Hematopoietic multipotent progenitor cell treated with erythropoietin and hydrocortisone succinate and interleukin-3 and kit ligand, for 17 days (in vitro differentiated cells): Measurements from ENCODE around the gene BRMS1.
A peak's percentile ranks its signal among the peaks of the same experiment; 100 is the strongest.
"Not testable (repeated sequence)": the region's sequence is repeated elsewhere in the genome, so short reads cannot be mapped to it uniquely, and the experiment has no call there.

Experiments
- DNase-seq: peaks from one replicate; pipeline ENCODE4 v3.0.0-alpha.2; 2015; ENCODE audit warnings: low spot score

BRMS1 gene

DNA sequence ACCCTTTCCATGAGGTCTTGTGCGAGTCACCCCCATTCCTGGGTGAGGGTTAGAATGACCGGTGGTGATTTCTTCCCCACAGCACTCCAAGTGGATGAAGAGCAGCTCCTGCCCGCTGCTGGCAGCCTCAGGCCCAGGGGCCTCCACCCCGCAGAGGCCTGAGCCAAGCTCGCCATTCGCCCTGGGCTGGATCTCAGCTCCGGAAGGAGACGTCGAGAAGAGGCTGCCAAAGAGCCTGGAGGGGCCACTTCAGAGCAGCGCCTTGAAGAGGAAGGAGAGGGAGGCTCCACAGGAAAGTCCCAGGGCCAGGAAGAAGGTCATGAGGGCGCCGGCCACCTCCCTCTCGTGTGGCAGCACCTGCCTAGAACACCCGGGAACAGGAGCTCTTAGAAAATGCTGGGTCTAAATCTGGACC, 18.3 kb upstream of the BRMS1 start:
- DNase-seq: no peak

DNA sequence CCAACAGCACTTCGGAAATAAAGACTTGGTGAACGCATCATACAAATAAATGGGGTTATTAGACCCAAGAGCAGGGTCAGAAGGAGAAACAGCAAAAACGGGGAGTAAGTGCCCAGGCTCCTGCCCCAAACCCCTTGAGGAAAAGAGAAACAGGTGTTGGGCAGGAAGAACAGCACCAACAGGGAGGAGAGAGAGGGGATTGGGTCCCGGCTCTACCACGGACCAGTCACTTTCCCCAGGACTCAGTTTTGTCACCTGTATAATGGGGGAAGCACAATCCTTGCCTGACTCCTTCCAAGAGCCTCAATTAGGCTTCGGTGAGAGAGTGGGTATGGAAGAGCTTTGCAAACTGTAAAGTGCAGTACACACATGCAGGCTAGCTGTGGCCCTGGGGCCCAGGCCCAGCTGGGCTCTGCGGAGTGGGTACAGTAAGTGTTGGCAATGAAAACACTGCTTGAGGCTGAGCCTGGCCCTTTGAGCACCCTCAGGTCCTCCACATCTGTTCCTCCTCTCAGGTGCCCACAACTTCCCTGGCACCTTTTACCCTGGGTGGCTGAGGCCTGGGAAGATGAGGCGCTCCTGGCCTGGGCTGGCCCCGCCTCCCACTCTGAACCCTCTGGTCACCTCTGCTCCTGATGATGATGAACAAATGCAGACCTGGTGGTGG, 17.7 kb upstream of the BRMS1 start:
- no peak for DNase-seq

DNA sequence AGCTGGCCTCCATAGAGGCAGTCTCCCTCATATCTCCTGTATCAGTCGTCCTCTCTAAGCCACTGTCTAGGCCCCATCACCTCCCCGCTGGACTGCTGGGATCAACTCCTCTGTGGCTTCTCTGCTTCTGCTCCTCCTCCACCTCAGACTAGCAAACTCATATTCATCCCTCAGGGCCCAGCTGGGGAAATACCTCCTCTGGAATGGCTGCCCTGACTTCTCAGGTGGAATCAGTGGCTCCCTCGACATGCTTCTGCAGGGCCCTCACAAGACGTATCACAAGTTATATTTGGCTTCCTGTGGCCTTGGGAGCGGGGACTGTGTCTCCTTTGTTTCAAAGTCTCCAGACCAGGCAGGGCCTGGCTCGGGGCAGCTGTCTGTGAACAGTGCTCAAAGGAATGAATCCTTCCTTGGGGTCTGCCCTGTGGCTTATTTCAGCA, 16.6 kb upstream of the BRMS1 start:
- DNase-seq: no peak

DNA sequence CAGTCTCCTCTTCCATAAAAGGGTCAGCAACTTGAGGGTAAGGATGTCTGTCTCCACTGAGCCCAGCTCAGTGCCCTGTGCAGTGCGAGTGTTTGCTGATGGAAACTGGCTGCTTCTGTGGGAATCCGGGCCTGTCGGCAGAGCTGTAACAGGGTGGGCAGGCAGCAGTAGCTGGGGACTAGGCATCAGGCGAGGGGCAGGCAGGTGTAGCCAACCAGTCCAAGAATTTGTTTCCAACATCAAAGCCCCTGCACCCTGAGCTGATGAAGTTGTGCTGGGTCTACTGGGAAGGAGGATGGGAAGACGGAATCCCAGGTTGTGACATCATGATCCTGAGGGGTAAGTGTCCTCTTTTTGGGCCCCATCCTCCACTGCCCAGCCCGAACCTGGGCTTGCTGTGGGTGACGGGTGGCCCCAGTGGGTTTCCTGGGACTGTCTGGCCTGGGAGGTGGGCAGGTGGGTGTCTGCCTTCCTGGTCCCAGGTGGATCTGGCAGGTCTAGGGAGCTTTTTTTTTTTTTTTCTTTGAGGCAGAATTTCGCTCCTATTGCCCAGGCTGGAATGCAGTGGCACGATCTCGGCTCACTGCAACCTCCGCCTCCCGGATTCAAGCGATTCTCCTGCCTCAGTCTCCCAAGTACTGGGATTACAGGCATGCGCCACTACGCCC, 15.6 kb upstream of the BRMS1 start:
- no peak for DNase-seq

DNA sequence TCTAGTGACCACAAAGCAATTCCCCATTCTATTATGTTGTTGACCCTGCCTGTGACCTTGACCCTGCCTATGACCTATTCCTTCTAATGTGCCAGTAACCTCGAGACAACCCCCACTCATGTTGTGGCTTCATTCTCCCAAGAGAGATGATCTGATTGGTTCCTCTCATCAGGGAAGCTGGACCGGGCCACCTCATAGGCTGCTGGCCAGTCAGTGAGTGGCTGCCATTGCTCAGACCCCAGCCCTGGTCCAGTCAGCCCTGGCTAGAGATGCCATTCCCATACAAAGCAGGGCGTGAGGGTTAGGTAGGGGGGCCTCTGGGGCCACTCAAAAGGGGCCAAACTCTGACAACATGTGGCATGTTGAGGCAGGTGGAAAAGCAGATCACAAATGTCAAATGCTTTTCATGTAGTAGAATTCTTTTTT, 14.8 kb upstream of the BRMS1 start:
- DNase-seq: no peak

DNA sequence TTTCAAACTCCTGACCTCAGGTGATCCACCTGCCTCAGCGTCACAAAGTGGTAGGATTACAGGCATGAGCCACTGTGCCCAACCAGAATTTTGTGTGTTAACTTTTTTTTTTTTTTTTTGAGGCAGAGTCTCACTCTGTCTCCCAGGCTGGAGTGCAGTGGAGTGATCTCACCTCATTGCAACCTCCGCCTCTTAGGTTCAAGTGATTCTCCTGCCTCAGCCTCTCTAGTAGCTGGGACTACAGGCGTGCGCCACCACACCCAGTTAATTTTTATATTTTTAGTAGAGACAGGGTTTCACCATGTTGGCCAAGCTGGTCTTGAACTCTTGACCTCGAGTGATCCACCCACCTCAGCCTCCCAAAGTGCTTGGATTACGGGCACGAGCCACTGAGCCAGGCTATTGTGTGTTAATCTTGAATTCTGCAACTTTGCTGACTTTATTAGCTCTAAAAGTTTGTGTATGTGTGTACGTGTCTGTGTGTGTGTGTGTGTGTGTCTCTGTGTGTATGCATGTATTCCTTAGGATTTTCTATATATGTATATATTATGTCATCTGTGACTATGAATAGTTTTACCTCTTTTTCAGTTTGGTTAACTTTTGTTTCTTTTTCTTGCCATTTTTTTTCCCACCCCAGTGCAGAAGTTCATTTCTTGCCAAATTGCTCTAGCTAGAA, 5.8 kb upstream of the BRMS1 start:
- DNase-seq: not testable (repeated sequence)

DNA sequence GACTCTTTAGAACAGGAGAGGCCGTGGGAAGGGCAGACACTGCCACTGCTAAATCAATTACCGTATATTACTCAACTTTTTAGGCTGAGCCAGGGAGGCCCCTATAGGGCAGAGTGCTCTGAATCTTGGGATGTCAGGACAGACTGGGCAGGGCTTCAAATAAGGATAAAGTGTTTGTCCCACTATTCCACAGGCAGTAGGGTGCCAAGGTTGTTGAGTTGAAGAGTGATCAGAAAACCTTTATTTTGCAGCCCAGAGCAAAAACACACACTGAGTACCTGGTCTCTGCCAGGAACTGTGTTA, 4.1 kb upstream of the BRMS1 start:
- no peak for DNase-seq

DNA sequence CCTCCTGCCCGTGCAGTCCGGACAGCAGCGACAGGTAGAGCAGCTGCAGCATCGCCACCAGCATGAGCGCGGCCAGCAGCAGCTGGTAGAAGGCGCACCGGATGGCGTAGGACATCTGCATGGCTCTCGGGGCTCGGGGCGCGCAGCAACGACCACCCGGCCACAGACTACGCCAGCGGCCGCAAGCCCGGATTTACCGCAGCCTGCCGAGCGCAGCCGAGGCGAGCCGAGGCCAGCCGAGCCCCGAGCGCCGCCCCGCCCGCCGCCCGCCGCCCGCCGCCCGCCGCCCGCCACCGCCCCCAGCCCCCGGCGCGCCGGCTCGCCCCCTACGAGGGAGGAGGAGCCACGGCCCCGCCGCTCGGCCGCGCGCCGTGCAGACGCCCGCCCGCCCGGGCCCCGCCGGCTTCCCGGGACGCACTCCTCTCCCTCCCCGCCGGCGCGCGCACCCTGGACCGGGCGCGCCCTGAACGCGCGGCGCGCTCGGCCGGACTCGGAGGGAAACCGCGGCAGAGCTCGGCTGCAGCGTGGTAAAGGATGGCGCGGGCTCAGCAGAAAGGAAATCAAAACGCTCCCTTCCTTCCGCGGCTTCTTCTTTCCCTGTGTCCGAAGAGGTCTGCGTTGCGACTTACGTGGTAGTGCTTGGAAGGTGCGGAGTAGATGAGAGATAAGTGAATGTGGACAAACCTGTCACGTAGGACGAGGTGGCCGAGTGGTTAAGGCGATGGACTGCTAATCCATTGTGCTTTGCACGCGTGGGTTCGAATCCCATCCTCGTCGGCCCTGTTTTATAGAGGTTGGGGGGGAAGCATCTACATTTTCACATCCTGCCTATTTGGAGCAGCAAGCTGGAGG, 2.7 kb upstream of the BRMS1 start, which contains the start of gene B4GAT1:
TSS of gene B4GAT1 (minus strand) at position 205 of the 852 bp plus-strand sequence. CDS start at position 121, 84 bp downstream.
- peak; percentile 47 for DNase-seq

DNA sequence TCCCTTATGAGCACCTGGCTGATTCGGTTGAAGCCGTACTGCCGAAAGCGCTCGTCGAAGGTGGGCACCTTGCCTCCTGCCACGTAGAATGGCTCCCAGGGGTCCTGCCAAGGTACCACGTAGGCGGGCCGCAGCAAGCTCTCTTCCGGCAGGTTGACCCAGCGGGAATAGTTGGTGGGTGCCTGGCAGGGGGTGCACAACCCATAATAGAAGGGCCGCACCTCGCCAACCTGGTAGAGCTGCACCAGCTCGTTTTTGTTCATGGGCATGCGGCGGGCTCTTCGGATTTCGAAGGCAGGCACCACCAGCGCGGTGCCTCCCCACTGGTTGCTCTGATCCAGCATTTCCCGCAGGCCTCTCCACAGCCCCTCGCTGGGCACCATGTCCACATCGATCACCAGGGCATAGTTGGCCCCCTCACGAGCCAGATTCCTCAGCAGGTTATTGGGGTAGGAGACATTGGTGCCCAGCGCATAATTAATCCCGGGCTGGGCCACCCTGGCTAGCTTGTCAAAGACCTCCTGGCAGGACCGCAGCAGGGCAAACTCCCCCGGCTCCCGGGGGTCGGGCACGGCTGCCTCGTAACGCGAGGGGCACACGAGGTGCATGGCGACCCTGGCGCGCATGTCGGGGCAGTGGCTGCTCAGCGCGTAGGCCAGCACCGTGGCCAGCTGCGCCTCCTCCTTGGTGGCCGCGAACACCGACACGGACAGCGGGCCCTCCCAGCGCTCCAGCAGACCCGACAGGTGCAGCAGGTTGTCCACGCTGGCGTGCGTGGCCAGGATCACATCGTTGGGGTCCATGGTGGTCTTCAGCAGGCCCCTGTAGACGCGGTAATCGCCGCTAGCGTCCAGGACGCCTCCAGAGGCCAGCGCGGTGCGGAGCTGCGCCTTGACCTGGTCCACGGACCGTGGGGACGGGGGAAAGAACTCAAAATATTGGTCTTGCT, 1.8 kb upstream of the BRMS1 start:
- DNase-seq: no peak

DNA sequence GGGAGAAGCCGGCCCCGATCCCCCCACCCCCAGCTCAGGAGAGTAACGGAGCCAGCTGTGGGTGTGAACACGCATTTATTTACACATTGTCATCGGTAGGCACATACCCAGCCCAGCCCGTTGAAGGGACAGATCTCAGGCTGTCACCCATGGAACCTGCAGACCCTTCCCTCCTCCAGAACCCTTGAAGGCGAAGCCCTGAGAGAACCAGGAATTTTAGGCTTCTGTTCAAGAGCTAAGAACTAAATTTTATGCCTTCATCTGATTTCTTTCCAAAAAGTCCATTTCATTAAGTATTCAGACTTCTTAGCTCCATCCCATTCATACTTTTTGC, 379 bp upstream of the BRMS1 start:
- no peak for DNase-seq

DNA sequence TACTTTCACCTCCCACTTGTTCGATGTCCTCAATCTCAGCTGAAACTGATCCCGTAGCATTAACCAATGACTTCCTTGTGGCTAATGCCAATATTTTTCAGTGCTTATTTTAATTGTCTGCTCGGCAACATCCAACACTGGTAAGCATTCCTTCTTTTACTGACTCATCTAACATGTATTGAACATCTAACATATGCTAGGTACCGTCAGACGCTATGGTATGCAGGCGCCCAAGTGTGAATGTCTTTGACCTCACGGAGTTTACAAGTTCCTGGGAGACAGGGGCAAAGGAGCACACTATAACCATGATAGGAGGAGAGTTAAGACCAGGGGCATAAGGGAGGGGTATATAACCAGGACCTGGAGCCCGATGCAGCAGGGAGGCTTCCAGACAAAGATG, 1.7 kb downstream of the BRMS1 start:
- no peak for DNase-seq

DNA sequence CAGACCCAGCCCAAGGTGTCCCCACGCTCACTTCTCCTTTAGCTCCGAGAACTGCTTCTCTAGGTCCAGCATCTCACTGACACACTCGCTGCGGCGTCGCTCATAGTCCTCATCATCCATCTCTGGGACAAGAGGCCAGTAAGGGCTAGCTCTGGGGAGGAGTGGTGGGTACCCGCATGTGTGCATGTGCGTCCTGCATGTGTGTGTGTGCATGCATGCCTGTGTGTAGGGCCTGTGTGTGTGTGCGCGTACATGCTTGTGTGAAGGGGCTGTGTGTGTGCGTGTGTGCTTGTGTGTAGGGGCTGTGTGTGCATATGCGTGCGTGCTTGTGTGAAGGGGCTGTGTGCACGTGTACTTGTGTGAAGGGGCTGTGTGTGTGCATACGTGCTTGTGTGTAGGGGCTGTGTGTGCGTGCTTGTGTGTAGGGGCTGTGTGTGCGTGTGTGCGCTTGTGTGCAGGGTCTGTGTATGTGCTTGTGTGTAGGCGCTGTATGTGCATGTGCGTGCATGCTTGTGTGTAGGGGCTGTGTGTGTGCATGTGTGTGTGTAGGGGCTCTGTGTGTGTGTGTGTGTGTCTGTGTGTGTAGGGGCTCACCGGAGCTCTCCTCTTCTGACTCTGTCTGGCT, 3.3 kb downstream of the BRMS1 start:
- DNase-seq: no peak

DNA sequence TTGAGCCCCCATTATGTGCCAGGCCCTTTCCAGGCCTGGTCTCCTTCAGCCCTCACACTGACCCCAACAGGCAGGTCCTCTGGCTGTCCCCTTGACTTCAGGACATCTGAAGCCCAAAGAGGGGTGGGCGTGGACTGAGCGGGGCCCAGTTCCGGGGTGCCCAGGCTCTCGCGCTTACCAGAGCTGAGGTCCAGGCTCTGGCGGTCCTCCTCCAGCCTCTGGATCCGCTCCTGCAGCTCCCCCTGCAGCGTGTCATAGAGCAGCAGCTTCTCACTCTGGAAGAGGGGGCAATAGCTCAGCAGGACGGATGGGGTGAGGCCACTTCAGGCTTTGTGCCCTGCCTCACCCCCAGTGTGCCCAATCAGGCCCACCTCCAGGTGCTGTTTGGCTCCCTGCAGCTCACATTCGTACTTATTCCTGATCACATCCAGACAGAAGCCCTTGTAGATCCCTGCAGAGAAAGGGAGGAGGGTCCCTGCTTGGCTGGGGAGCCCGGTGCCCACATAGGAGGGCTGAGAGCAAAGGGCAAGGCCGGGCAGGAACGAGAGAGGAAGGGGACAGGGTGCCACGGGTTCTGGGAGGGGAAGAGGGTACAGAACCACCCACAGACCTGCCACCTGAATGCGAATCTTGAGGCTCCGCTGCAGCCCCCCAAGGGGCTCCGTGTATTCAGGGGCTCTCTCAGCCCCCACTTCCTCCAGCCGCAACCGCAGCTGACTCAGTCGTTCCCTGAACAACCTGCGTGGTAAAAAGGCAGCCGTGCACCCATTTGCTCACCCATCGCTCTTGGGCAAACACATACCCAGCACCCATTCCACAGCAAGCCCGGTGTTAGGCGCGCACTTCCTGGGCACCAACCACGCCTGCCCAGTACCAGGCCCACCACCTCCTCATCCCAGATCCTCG, 4.1 kb downstream of the BRMS1 start:
- no peak for DNase-seq

DNA sequence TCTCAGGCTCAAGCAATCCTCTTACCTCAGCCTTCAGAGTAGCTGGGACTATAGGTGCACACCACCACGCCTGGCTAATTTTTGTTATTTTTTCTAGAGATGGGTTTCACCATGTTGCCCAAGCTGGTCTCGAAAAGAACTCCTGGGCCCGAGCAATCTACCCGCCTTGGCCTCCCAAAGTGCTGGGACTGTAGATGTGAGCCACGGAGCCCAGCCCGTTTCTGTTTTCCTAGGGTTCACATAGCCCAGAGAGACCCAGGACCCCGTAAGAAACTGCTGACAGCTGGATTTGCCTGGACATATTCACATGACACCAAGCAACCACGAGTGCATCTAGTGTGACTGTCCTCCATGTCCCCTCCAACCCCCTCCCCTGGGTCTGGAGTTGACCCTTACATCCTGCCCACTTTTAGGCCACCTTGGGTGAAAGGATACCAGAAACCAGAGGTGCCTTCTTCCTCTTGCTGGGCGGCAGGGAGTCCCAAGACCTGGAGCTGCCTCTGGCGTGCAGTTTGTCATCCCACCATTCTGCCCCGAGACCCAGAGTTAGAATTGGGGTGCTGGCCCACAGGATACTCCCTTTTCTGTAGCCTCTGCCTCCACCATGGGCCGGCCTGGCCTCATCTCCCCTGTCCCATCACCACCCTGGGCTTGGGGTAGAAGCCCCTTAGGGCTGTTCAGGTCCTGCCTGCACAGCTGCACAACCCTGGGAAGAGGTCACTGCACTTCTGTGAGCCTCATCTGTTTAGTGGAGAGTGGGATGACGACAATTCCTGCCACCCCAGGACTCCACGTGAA, 5.0 kb downstream of the BRMS1 start:
- DNase-seq: no peak

DNA sequence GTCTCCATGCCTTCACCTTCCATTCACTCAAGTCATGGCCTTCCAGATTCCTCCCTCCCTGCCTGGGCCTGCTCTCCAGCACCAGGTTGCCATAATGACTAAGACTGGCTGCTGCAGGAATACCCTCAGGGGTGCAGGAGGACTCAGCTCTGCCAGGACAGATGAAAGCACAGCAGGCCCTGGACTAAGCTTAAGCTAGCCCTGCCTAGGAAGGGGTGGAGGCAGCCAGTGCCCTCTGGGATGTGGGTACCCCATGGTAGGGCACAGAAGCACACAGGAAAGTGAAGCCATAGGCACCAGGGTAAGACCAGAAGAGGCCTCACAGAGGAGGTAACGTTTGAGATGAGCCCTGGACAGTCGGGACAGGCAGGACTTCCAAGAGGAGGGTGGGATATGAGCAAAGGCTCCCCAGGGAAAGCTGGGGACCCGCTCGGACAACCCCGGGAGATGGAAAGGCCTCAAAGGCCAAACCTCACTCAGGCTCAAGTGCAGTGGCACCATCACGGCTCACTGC, 5.7 kb downstream of the BRMS1 start:
- DNase-seq: no peak

DNA sequence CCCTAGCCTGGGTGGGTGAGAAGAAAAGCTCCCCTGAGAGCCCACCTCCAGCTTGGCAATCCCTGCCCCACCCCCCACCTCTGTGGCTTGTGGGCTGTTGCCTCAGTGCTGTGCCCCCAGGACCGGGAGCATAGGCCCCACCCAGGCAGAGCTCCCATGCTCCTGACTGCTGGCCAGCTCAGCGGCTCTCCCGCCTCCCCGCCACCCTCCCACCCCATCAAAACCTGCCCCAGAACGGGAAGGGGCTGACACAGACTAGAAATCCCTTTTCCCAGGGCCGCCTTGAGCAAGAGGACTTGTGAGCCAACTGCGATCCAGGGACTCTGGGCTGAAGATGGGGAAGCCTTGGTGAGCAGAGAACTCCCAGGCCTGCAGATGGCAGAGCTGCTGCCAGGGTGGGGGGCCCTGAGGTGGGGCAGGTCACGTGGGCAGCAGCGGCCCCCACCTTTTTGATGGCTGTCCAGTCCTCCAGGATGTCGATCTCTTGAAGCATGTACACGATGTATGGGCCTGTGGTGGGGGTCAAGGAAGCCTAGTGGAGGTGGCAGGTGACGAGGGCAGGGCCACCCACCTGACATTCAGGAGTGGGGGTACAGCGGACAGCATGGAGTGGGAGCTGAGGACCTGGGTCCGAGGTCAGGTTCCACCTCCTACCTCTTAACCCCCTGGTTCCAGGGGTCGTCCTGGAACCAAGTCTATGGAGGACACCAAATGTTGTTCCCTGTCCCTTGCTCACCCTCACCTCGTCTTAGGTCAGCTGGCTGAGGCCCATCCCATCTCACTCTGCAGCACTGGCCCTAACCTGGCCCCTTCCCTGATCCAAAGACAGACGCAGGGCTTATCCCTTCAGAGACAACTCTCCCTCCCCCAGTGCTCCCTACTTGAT, 6.4 kb downstream of the BRMS1 start:
- no peak for DNase-seq

DNA sequence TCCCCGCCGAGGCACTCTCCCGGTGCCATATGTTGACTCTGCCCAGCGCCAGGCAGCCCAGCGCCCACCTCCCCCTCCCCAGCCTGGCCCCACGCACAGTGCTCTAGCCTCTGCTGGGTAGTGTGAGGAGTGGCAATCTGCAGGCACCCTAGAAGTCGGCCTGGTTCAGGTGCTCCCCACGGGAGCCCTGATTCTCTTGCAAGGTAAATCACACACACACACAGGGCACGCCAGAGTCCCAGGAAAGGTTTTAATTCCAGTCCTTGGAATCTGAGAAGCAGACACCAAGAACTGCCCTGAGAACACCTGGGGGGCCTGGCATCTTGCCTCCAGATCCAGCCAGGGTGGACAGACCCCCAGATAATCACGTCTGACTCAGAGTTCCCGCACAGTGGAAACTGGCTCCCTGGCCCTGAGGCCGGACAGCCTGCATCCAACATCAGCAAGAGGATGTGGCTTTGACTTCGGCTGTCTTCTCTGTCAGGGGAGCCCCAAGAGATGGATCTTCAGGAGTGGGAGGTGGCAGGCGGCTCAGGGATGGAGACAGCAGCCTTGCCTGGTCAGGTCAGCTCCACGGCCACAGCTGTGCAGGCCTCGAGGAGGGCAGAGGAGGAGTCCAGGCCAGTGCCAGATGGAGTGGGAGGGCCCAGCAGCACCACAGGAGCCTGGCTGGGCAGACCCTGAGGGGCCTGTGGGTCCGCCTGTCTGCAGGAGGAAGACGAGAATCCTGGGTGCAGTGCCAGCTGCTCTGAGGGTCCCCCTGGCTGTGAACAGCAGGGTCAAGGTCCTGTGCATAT, 7.6 kb downstream of the BRMS1 start:
- no peak for DNase-seq
